Transverse colon (tissue), 4 donors: Measurements from ENCODE around the gene MGST1. TPM values are rescaled to one million over a fixed set of nuclear protein-coding genes. Genes with fewer than 3 reads are reported as not detected.

Experiments
- DNase-seq: peaks from one replicate; pipeline ENCODE4 v3.0.0-alpha.2; 2019
- H3K27ac ChIP-seq, 4 donors: fragments of 200-600 bp; sonication (generic); 2 replicates each; pipeline ENCODE4 v1.5.1; 2016 to 2018; ENCODE audit warnings: inconsistent platforms in 4 of 4
- H3K27me3 ChIP-seq: fragments of 200-600 bp; sonication (generic); 2 replicates; pipeline ENCODE4 v1.5.1; 2017; ENCODE audit warnings: inconsistent platforms
- H3K36me3 ChIP-seq, 4 donors: fragments of 200-600 bp; sonication (generic); 2 replicates each; pipeline ENCODE4 v1.5.1; 2017 to 2019; ENCODE audit warnings: inconsistent platforms in 4 of 4
- H3K4me1 ChIP-seq, 4 donors: fragments of 200-600 bp; sonication (generic); 2 replicates each; pipeline ENCODE4 v1.5.1; 2017 to 2020; ENCODE audit warnings: inconsistent platforms in 4 of 4
- H3K4me3 ChIP-seq, 4 donors: fragments of 200-600 bp; sonication (generic); 1 replicate in 1 of 4; 2 replicates in 3 of 4; pipeline versions ENCODE4 v1.5.1 to v1.6.1; 2017 to 2019; ENCODE audit warnings: inconsistent platforms in 4 of 4
- H3K9me3 ChIP-seq, 2 donors: fragments of 200-600 bp; sonication (generic); 2 replicates each; pipeline ENCODE4 v1.5.1; 2017 to 2019; ENCODE audit warnings: inconsistent platforms in 2 of 2
- CTCF ChIP-seq, 5 experiments: fragments of 200-600 bp in 3 of 5; fragments of 450-650 bp in 2 of 5; sonication (generic) in 3 of 5; IDR thresholded peaks; 1 replicate in 2 of 5; 2 replicates in 3 of 5; pipeline ENCODE4 v1.5.1; 2016 to 2017; ENCODE audit warnings: antibody characterized with exemption in 5 of 5, inconsistent platforms in 3 of 5, mild to moderate bottlenecking in 2 of 5, moderate library complexity in 1 of 5
- EP300 ChIP-seq: sonication (generic); formaldehyde crosslinking; IDR thresholded peaks from one replicate; pipeline ENCODE4 v1.6.1; 2017; ENCODE audit warnings: antibody characterized with exemption, low read depth
- POLR2A ChIP-seq: fragments of 450-650 bp; IDR thresholded peaks from one replicate; pipeline ENCODE4 v1.6.1; 2016; ENCODE audit warnings: antibody characterized with exemption, mild to moderate bottlenecking, moderate library complexity
- POLR2AphosphoS5 ChIP-seq, 3 donors: sonication (generic); formaldehyde crosslinking; IDR thresholded peaks; one replicate each; pipeline ENCODE4 v1.6.1; 2016; ENCODE audit warnings: antibody characterized with exemption in 3 of 3
- WGBS, 2 donors: methylation state at CpG; one replicate each; pipeline ENCODE4 v1.1.5; 2018; ENCODE audit warnings: low coverage in 1 of 2; 5-methylcytosine and 5-hydroxymethylcytosine counted together
- in situ Hi-C, 4 donors: fragments of 200-750 bp; cut with MboI; loops; one replicate each; pipeline versions ENCODE4 v1.15.0 to v1.15.1; 2017; ENCODE audit warnings: low sequenced_read_pairs in 3 of 4, low pct_ligation_motif_present in 1 of 4, low pct_unique_long_range_greater_than_20kb in 1 of 4
- intact Hi-C: fragments of 100-400 bp; cut with DNase I; formaldehyde crosslinking; loops from one replicate; pipeline ENCODE4 v1.15.1; 2023; ENCODE audit warnings: low total_unique reads
- total RNA-seq, 4 donors: library from RNA; depleted of rRNA; stranded (reverse); fragments of >200 nt; gene quantifications; one replicate each; pipeline ENCODE4 v1.1.0, GENCODE V29; 2016

Gene MGST1
- total RNA-seq, 4 donors from 2014 or later = 58.7 to 1,102 (median 246) TPM

- no peak overlapping the region for H3K4me3 ChIP-seq
- DNase-seq = no peak
- peaks cover 0 to 13% (median 0%) of the 10 kb centered on the region in 4 donors for H3K4me1 ChIP-seq
- 55 to 60% methylated on average over 2 of the region's 2 CpGs for WGBS, 2 donors
- H3K27me3 ChIP-seq = no peaks in the 10 kb centered on the region
- intact Hi-C loops (no loop called here), in situ Hi-C loops (no loop called here)
- TF ChIP-seq EP300 (no peak), POLR2A (no peak), POLR2AphosphoS5 (IDR thresholded peaks at IDR 0.05) (no peak), CTCF (IDR thresholded peaks at IDR 0.05) (no peak)
- H3K27ac ChIP-seq = no peak overlapping the region
- H3K9me3 ChIP-seq = peaks cover 0 to under 1% of the 10 kb centered on the region in 2 donors
- H3K36me3 ChIP-seq = no peaks in the 10 kb centered on the region
These were observed 43.5 kb upstream of the MGST1 start for GRCh38 chr12:16303939-16304338.

GRCh38 chr12:16307856-16308475 lies 39.5 kb upstream of the MGST1 start:
- intact Hi-C loops = no loop called here

GRCh38 chr12:16310934-16311333 lies 36.5 kb upstream of the MGST1 start:
- H3K27ac ChIP-seq = no peak overlapping the region
- peaks cover 8 to 13% of the 10 kb centered on the region in 2 donors for H3K9me3 ChIP-seq
- H3K27me3 ChIP-seq = no peaks in the 10 kb centered on the region
- TF ChIP-seq POLR2AphosphoS5 (IDR thresholded peaks at IDR 0.05) (no peak), EP300 (no peak), CTCF (IDR thresholded peaks at IDR 0.05) (no peak), POLR2A (no peak)
- intact Hi-C loops (no loop called here), in situ Hi-C loops (no loop called here)
- H3K36me3 ChIP-seq = no peaks in the 10 kb centered on the region
- DNase-seq = no peak
- no peak overlapping the region for H3K4me3 ChIP-seq
- WGBS, 2 donors = 50 to 83% methylated on average over 1 of the region's 1 CpG
- no peaks in the 10 kb centered on the region for H3K4me1 ChIP-seq

More at GRCh38 chr12:16307856-16308475, 39.5 kb upstream of the MGST1 start:
- in situ Hi-C loops = no loop called here
- Histone ChIP-seq H3K36me3 (no peaks in the 10 kb centered on the region), H3K27me3 (no peaks in the 10 kb centered on the region), H3K9me3 (peaks cover 8 to 13% of the 10 kb centered on the region in 2 donors), H3K27ac (no peak overlapping the region), H3K4me3 (no peak overlapping the region), H3K4me1 (no peaks in the 10 kb centered on the region)
- WGBS, 2 donors = 59 to 69% methylated on average over 3 of the region's 3 CpGs
- TF ChIP-seq POLR2AphosphoS5 (IDR thresholded peaks at IDR 0.05) (no peak), POLR2A (no peak), CTCF (IDR thresholded peaks at IDR 0.05) (no peak), EP300 (no peak)
- DNase-seq = no peak

GRCh38 chr12:16323010-16323409 lies 24.4 kb upstream of the MGST1 start:
- in situ Hi-C loops = no loop called here

More at GRCh38 chr12:16323010-16323409, 24.4 kb upstream of the MGST1 start:
- peaks cover 0 to 29% (median 17%) of the 10 kb centered on the region in 4 donors for H3K4me1 ChIP-seq
- DNase-seq = no peak
- TF ChIP-seq CTCF (IDR thresholded peaks at IDR 0.05) (no peak), POLR2A (no peak), POLR2AphosphoS5 (IDR thresholded peaks at IDR 0.05) (no peak)
- no peaks in the 10 kb centered on the region for H3K27me3 ChIP-seq
- no peak overlapping the region for H3K4me3 ChIP-seq
- intact Hi-C loops = no loop called here
- WGBS, 2 donors = 82 to 83% methylated on average over 1 of the region's 1 CpG
- no peaks in the 10 kb centered on the region for H3K36me3 ChIP-seq
- H3K27ac ChIP-seq = no peak overlapping the region
- peaks cover 0 to under 1% of the 10 kb centered on the region in 2 donors for H3K9me3 ChIP-seq
